Prostate gland (tissue), 2 donors: ENCODE data around the gene FAM78A. TPM values are rescaled to one million over a fixed set of nuclear protein-coding genes. Genes with fewer than 3 reads are reported as not detected.
A peak's percentile ranks its signal among the peaks of the same experiment; 100 is the strongest.

Experiments used
- DNase-seq: peaks from one replicate; pipeline ENCODE4 v3.0.0-alpha.2; 2019; ENCODE audit warnings: low spot score
- H3K27ac ChIP-seq, 2 donors: fragments of 200-600 bp; sonication (generic); 2 replicates each; pipeline ENCODE4 v1.5.1; 2017 to 2019
- H3K27me3 ChIP-seq: fragments of 200-600 bp; sonication (generic); replicated peaks from 2 replicates; pipeline ENCODE4 v1.5.1; 2019; ENCODE audit not compliant: insufficient read depth
- H3K36me3 ChIP-seq, 2 donors: fragments of 200-600 bp; sonication (generic); 1 replicate in 1 of 2; 2 replicates in 1 of 2; pipeline versions ENCODE4 v1.5.1 to v1.8.1; 2017 to 2019
- H3K4me1 ChIP-seq: fragments of 200-600 bp; sonication (generic); replicated peaks from 2 replicates; pipeline ENCODE4 v1.5.1; 2019
- H3K4me3 ChIP-seq, 2 donors: fragments of 200-600 bp; sonication (generic); 2 replicates each; pipeline ENCODE4 v1.5.1; 2017 to 2019
- H3K9me3 ChIP-seq: fragments of 200-600 bp; sonication (generic); 2 replicates; pipeline ENCODE4 v1.5.1; 2017
- CTCF ChIP-seq, 4 experiments: fragments of 200-600 bp in 2 of 4; fragments of 450-650 bp in 2 of 4; sonication (generic) in 2 of 4; IDR thresholded peaks; 1 replicate in 3 of 4; 2 replicates in 1 of 4; pipeline ENCODE4 v1.5.1; 2016 to 2019; ENCODE audit warnings: antibody characterized with exemption in 4 of 4, mild to moderate bottlenecking in 2 of 4, moderate library complexity in 2 of 4
- POLR2A ChIP-seq: fragments of 450-650 bp; IDR thresholded peaks from one replicate; pipeline ENCODE4 v1.6.1; 2016; ENCODE audit warnings: antibody characterized with exemption, mild to moderate bottlenecking
- POLR2AphosphoS5 ChIP-seq: sonication (generic); formaldehyde crosslinking; IDR thresholded peaks from one replicate; pipeline ENCODE4 v1.6.1; 2017; ENCODE audit warnings: antibody characterized with exemption
- WGBS: methylation state at CpG from one replicate; pipeline ENCODE4 v1.1.5; 2018; 5-methylcytosine and 5-hydroxymethylcytosine counted together
- intact Hi-C: fragments of 100-400 bp; cut with DNase I; formaldehyde crosslinking; loops from one replicate; pipeline ENCODE4 v1.14.2; 2022
- total RNA-seq, 2 donors: library from RNA; depleted of rRNA; stranded (reverse); fragments of >200 nt; gene quantifications; one replicate each; pipeline ENCODE4 v1.1.0, GENCODE V29; 2016

Gene FAM78A
- total RNA-seq, 2 donors from 2014 or later, result 0.73 to 16.4 TPM

DNA sequence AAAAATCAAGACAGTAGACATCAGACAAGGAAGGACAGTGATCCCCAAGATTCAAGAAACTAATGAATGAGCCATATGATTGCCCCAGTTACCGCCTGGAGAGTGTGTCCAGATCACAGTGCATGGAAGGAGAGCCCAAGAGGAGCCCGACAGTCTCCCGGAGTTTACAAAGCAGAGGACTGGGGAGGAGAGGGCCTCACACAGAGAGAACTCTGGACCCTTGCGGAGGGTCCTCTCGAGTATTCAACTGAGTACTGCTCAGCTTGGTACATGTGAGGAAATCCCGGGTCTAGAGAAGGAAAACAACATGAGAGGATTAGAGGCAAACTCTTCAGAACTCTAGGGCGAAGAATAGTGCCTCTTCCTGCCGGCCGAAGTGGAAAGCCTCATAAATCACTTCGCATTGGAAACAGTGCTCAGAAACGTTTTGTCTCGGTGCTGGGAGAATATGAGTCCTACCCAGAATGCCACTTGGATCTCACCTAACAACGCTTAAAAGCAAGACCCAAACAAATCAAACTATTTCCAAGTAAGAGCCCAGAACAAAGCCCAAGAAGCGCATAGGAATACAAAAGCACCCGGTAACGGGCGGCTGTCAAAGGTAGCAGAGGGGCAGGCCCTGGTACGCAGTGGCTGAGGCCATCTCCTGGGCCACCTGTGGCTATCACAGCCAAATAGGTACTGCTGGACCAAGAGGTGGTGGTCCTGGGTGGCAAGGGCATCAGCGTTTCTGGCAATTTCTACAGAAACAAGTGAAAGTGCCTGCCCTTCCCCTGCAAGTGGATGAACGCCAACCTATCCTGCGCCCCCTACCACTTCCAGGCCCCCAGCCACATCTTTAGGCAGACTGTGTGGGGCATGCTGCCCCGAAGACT lies 36.0 kb downstream of the FAM78A start:
- WGBS, result 67% methylated on average over 22 of the region's 22 CpGs
- intact Hi-C loops, result no loop called here
- Histone ChIP-seq H3K27me3 (no peaks in the 10 kb centered on the region), H3K4me3 (no peak overlapping the region), H3K36me3 (no peaks in the 10 kb centered on the region), H3K9me3 (no peaks in the 10 kb centered on the region), H3K27ac (no peak overlapping the region), H3K4me1 (no peaks in the 10 kb centered on the region)
- TF ChIP-seq CTCF (IDR thresholded peaks at IDR 0.05) (no peak), POLR2A (no peak), POLR2AphosphoS5 (no peak)
- DNase-seq, result no peak

DNA sequence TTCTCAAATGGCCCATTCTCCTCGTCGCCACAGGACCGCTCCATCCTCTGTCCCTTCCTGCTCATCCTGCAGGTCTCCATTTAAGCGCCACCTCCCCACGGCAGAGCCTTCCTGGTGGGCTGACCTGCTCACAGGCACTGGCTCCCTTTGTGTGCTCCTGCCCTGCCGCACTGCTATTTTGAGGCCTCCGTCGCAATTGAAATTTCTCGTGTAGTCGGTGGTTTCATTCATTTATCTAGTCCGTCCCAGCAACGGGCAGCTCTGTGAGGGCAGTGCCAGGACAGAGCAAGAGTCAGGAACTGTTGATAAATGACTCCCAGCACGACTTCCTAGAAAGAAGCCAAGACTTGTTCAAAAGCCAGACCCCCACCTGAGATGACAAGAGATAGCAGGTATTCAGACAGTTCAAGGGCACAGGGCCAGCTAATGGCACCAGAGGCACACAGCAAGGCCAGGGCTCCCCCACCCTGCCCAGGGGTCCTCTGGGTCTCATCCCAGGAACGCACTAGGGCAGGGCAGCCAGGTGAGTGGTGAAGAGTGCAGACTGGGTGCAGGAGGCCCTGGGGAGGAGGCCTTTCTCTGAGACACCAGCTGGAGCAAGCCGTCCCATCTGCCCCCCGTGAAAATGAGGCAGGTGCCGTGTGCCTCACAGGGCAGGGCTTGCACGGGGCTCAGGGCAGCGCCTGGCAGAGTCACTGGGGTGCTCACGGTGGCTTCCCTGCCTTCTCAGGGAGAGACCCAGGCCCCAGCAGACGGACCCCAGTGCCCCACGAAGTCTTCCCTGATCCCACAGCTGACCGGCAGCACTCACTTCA lies 36.9 kb downstream of the FAM78A start:
- TF ChIP-seq POLR2AphosphoS5, result no peak
- TF ChIP-seq CTCF (IDR thresholded peaks at IDR 0.05), result no peak
- TF ChIP-seq POLR2A, result no peak
- intact Hi-C loops, result no loop called here
- Histone ChIP-seq H3K9me3 (no peaks in the 10 kb centered on the region), H3K27me3 (no peaks in the 10 kb centered on the region), H3K36me3 (no peaks in the 10 kb centered on the region), H3K4me1 (no peaks in the 10 kb centered on the region), H3K4me3 (no peak overlapping the region), H3K27ac (no peak overlapping the region)
- no peak for DNase-seq
- 79% methylated on average over 23 of the region's 23 CpGs for WGBS

DNA sequence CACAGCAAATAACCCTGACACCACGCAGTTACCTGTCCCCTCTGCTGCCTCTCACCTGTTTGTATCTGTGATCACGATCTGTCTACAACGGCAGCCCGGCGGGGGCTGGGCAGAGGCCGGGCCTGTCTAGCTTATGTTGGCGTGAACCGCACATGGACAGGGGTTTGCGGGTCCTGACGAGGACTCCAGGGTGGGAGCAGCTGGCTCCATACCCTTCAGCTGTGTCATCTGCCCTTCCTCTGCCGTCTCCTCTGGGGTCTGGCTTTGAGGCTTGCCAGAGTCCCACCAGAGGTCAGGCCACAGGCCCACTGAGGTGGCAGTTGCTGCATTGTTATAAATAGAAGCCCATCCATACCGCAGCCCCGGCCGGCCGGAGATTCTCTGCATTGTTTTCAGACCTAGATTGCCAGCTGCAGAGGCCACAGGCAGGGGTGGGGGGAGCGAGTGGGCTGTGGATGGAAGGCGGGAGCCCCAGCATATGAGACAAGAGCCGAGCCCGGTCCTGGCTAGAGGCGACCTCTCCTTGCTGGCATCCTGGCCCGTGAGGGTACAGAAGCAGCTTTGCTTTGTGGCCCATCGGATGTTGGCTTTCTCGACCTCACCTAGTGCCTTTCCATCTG lies 37.8 kb downstream of the FAM78A start:
- Histone ChIP-seq H3K27ac (peak overlapping the region; percentile 0 to 45), H3K27me3 (no peaks in the 10 kb centered on the region), H3K4me1 (no peaks in the 10 kb centered on the region), H3K36me3 (no peaks in the 10 kb centered on the region), H3K9me3 (no peaks in the 10 kb centered on the region), H3K4me3 (no peak overlapping the region)
- 42% methylated on average over 23 of the region's 23 CpGs for WGBS
- intact Hi-C loops, result no loop called here
- DNase-seq, result no peak
- TF ChIP-seq POLR2A (no peak), CTCF (IDR thresholded peaks at IDR 0.05) (no peak), POLR2AphosphoS5 (no peak)

DNA sequence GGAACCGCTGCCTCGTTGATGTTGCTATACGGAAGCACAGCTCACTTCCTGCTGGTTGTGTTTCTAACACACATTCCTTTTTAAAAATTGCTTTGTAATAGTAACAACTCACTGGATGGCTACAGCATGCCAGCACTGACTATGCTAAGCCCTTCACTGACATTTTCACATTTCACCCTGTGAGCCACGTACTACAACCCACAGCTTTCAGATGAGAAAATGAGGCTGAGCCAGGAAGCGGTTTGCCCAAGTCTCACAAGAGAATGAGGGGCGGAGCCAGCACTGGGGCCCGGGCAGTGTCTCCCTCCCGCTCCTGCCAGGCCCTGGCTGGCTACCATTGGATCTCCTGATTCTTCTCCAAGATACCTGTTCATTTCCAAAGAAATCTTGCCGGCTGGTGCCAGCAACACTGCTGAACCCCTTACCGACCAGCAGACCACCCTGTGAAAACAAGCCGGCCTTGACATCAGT lies 38.3 kb downstream of the FAM78A start:
- TF ChIP-seq CTCF (IDR thresholded peaks at IDR 0.05) (no peak), POLR2AphosphoS5 (peak; percentile 35), POLR2A (no peak)
- intact Hi-C loops, result no loop called here
- H3K4me3 ChIP-seq, result no peak overlapping the region
- H3K27me3 ChIP-seq, result no peaks in the 10 kb centered on the region
- H3K4me1 ChIP-seq, result no peaks in the 10 kb centered on the region
- DNase-seq, result peak; percentile 65
- H3K27ac ChIP-seq, result peak overlapping the region; percentile 0 to 45
- H3K9me3 ChIP-seq, result no peaks in the 10 kb centered on the region
- H3K36me3 ChIP-seq, result no peaks in the 10 kb centered on the region
- WGBS, result 18% methylated on average over 11 of the region's 11 CpGs
